Measurements from ENCODE around the gene AAK1.
"Not testable (repeated sequence)": the region's sequence is repeated elsewhere in the genome, so short reads cannot be mapped to it uniquely, and the experiment has no call there.

AAK1 gene

GRCh38 chr2:69592511-69592910, 51.0 kb downstream of the AAK1 start:
- DNase-seq: no peak

GRCh38 chr2:69589973-69590652, 53.4 kb downstream of the AAK1 start:
- no peak for DNase-seq

- no peak for DNase-seq
These were observed 54.6 kb downstream of the AAK1 start for GRCh38 chr2:69588945-69589344.

- DNase-seq: no peak
These were observed 55.1 kb downstream of the AAK1 start for GRCh38 chr2:69588403-69588802.

- no peak for DNase-seq
These were observed 57.5 kb downstream of the AAK1 start for GRCh38 chr2:69585855-69586555.

- no peak for DNase-seq
These were observed 59.2 kb downstream of the AAK1 start for GRCh38 chr2:69584127-69584889.

GRCh38 chr2:69583321-69583833, 60.2 kb downstream of the AAK1 start:
- no peak for DNase-seq

- DNase-seq: no peak
These were observed 60.9 kb downstream of the AAK1 start for GRCh38 chr2:69582582-69583176.

- no peak for DNase-seq
These were observed 61.6 kb downstream of the AAK1 start for GRCh38 chr2:69581774-69582581.

GRCh38 chr2:69580486-69580885, 63.1 kb downstream of the AAK1 start:
- no peak for DNase-seq

GRCh38 chr2:69579536-69579935, 64.0 kb downstream of the AAK1 start:
- DNase-seq: no peak

GRCh38 chr2:69578198-69578540, 65.4 kb downstream of the AAK1 start:
- no peak for DNase-seq

GRCh38 chr2:69577467-69578197, 65.9 kb downstream of the AAK1 start:
- DNase-seq: no peak

- DNase-seq: no peak
These were observed 66.7 kb downstream of the AAK1 start for GRCh38 chr2:69576880-69577279.

- no peak for DNase-seq
These were observed 67.6 kb downstream of the AAK1 start for GRCh38 chr2:69575926-69576325.

- DNase-seq: not testable (repeated sequence)
These were observed 68.2 kb downstream of the AAK1 start for GRCh38 chr2:69575371-69575770.

GRCh38 chr2:69572641-69573040, 70.9 kb downstream of the AAK1 start:
- DNase-seq: no peak

- DNase-seq: no peak
These were observed 72.3 kb downstream of the AAK1 start for GRCh38 chr2:69571189-69571588.

GRCh38 chr2:69570474-69570873, 73.1 kb downstream of the AAK1 start:
- no peak for DNase-seq

GRCh38 chr2:69567909-69568300, 75.6 kb downstream of the AAK1 start:
- DNase-seq: no peak

- no peak for DNase-seq
These were observed 76.2 kb downstream of the AAK1 start for GRCh38 chr2:69567157-69567908.

Data from NCI-H1048 (cell line).